PC-9 (cell line): Measurements from ENCODE around the gene COASY. TPM values are rescaled to one million over a fixed set of nuclear protein-coding genes. Genes with fewer than 3 reads are reported as not detected.

Experiments used
- BruUV-seq: library from RNA; stranded (reverse); fragments of 400-500 nt; replicated peaks from 2 replicates; lab custom pipeline; 2021; lab: Mats Ljungman, UMichigan
- CTCF ChIA-PET: fragments of 300-600 bp; sonication (Branson Sonifier 250); formaldehyde crosslinking; loops from one replicate; lab custom pipeline; 2022; ENCODE audit warnings: antibody characterized with exemption; lab: Charles Lee
- POLR2A ChIA-PET: fragments of 300-600 bp; sonication (Branson Sonifier 250); formaldehyde crosslinking; loops from one replicate; lab custom pipeline; 2022; ENCODE audit warnings: antibody characterized with exemption; ENCODE audit not compliant: unreplicated experiment; lab: Charles Lee
- DNase-seq, 2 experiments: peaks; one replicate each; pipeline versions ENCODE4 v3.0.0 to v3.0.0-alpha.2; 2015 to 2022; ENCODE audit warnings: mixed read lengths in 1 of 2
- H2AFZ ChIP-seq: fragments of 200-600 bp; sonication (generic); 2 replicates; pipeline ENCODE4 v1.8.1; 2017; ENCODE audit warnings: antibody characterized with exemption
- H3F3A ChIP-seq: fragments of 200-600 bp; sonication (generic); 2 replicates; pipeline ENCODE4 v1.8.1; 2017; ENCODE audit warnings: antibody characterized with exemption, mild to moderate bottlenecking, low read depth; ENCODE audit not compliant: insufficient read depth
- H3K27ac ChIP-seq: fragments of 200-600 bp; sonication (generic); 2 replicates; pipeline ENCODE4 v1.6.1; 2016; ENCODE audit warnings: mixed run types
- H3K27me3 ChIP-seq: fragments of 200-600 bp; sonication (generic); 2 replicates; pipeline ENCODE4 v1.6.1; 2016; ENCODE audit warnings: low read depth, mixed run types; ENCODE audit not compliant: insufficient read depth
- H3K36me3 ChIP-seq: fragments of 200-600 bp; sonication (generic); 2 replicates; pipeline ENCODE4 v1.6.1; 2016; ENCODE audit warnings: low read depth, mixed run types
- H3K4me1 ChIP-seq: fragments of 200-600 bp; sonication (generic); replicated peaks from 2 replicates; pipeline ENCODE4 v1.6.1; 2016; ENCODE audit warnings: mixed run types; ENCODE audit not compliant: insufficient read depth
- H3K4me2 ChIP-seq: fragments of 200-600 bp; sonication (generic); 2 replicates; pipeline ENCODE4 v1.6.1; 2017; ENCODE audit warnings: mixed run types
- H3K4me3 ChIP-seq: fragments of 200-600 bp; sonication (generic); 2 replicates; pipeline ENCODE4 v1.6.1; 2016; ENCODE audit warnings: mixed run types
- H3K79me2 ChIP-seq: fragments of 200-600 bp; sonication (generic); 2 replicates; pipeline ENCODE4 v1.6.1; 2017; ENCODE audit warnings: low read depth, mixed run types
- H3K9me2 ChIP-seq: fragments of 200-600 bp; sonication (generic); 2 replicates; pipeline ENCODE4 v1.8.1; 2017; ENCODE audit warnings: mild to moderate bottlenecking; ENCODE audit not compliant: insufficient read depth
- H3K9me3 ChIP-seq: fragments of 200-600 bp; sonication (generic); 2 replicates; pipeline ENCODE4 v1.8.1; 2016; ENCODE audit warnings: low read depth; ENCODE audit not compliant: insufficient read depth
- H4K20me1 ChIP-seq: fragments of 200-600 bp; sonication (generic); 2 replicates; pipeline ENCODE4 v1.8.1; 2017; ENCODE audit not compliant: insufficient read depth
- CTCF ChIP-seq: fragments of 200-600 bp; sonication (generic); conservative IDR thresholded peaks from 2 replicates; pipeline ENCODE4 v1.6.1; 2017; ENCODE audit warnings: mixed run types, antibody characterized with exemption, mild to moderate bottlenecking, moderate library complexity
- EZH2 ChIP-seq: fragments of 200-600 bp; sonication (generic); IDR thresholded peaks from 2 replicates; pipeline ENCODE4 v1.8.0; 2017; ENCODE audit warnings: antibody characterized with exemption, low read depth
- intact Hi-C: fragments of 100-400 bp; cut with micrococcal nuclease; formaldehyde crosslinking; loops from one replicate; pipeline ENCODE4 v1.10.0; 2022; ENCODE audit not compliant: unreplicated experiment
- total RNA-seq: library from RNA; stranded (reverse); gene quantifications from 2 replicates; pipeline ENCODE4 v1.2.3, GENCODE V29; 2021

The COASY gene
- total RNA-seq, 1 experiment from 2014 or later: 152 TPM

- BruUV-seq: no TSS peak
- Histone ChIP-seq H3K79me2 (peaks cover 32% of the 10 kb centered on the region), H3K27ac (no peak overlapping the region), H3K4me1 (peaks cover 12% of the 10 kb centered on the region), H3K9me3 (no peaks in the 10 kb centered on the region), H3K27me3 (no peaks in the 10 kb centered on the region), H2AFZ (no peak overlapping the region), H4K20me1 (no peaks in the 10 kb centered on the region), H3K9me2 (no peaks in the 10 kb centered on the region), H3K36me3 (0 out of 2 replicates have a peak, but pooled peaks cover 15% of the 10 kb centered on the region), H3K4me3 (no peak overlapping the region), H3K4me2 (no peak overlapping the region), H3F3A (peaks cover 42% of the 10 kb centered on the region)
- ChIA-PET POLR2A (interaction anchor here (0.7 kb wide), 1 partner anchor 227 kb away, joined by 9 read pairs; no protein-coding TSS in a partner anchor), CTCF (no interaction called here)
- no peak for DNase-seq
- TF ChIP-seq CTCF (no peak), EZH2 (no peak)
- intact Hi-C loops: no loop called here
Measured at GRCh38 chr17:42571435-42572225, 9.7 kb downstream of the COASY start.

GRCh38 chr17:42573095-42573494 lies 11.1 kb downstream of the COASY start:
- peaks cover 32% of the 10 kb centered on the region for H3K79me2 ChIP-seq
- peaks cover 49% of the 10 kb centered on the region for H3F3A ChIP-seq
- H3K27me3 ChIP-seq: no peaks in the 10 kb centered on the region
- no peak overlapping the region for H3K4me2 ChIP-seq
- H3K9me3 ChIP-seq: no peaks in the 10 kb centered on the region
- intact Hi-C loops: no loop called here
- H3K36me3 ChIP-seq: 0 out of 2 replicates have a peak, but pooled peaks cover 15% of the 10 kb centered on the region
- H3K9me2 ChIP-seq: no peaks in the 10 kb centered on the region
- no peak overlapping the region for H3K27ac ChIP-seq
- DNase-seq: no peak
- H3K4me3 ChIP-seq: no peak overlapping the region
- no peak overlapping the region for H2AFZ ChIP-seq
- TF ChIP-seq EZH2 (no peak), CTCF (no peak)
- CTCF ChIA-PET: no interaction called here
- POLR2A ChIA-PET: no interaction called here
- no peaks in the 10 kb centered on the region for H4K20me1 ChIP-seq
- no TSS peak for BruUV-seq
- peaks cover 11% of the 10 kb centered on the region; the same call in 1 of the 2 replicates for H3K4me1 ChIP-seq

DNA sequence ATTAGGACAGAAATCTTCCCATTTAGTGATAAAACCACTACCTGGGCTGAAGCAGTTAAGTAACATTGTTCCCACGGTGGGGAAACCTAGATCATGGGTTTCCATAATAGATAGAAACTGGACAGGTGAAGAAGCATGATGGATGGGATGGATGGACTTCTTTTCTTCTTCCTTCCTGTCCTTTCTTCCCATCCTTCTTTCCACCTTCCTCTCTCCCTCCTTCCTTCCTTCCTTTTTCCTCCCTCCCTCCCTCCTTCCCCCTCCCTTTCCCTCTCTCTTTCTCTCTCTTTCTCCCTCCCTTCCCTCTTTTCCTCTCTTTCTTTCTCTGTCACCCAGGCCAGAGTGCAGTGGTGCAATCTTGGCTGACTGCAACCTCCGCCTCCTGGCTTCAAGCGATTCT lies 12.5 kb downstream of the COASY start:
- ChIA-PET CTCF (no interaction called here), POLR2A (interaction anchor here (0.7 kb wide), 1 partner anchor 450 kb away, joined by 4 read pairs; no protein-coding TSS in a partner anchor)
- Histone ChIP-seq H3K79me2 (peaks cover 22% of the 10 kb centered on the region), H3K27ac (no peak overlapping the region), H3K27me3 (no peaks in the 10 kb centered on the region), H3K4me2 (no peak overlapping the region), H4K20me1 (no peaks in the 10 kb centered on the region), H3F3A (peaks cover 53% of the 10 kb centered on the region), H2AFZ (no peak overlapping the region), H3K9me2 (no peaks in the 10 kb centered on the region), H3K9me3 (no peaks in the 10 kb centered on the region), H3K36me3 (0 out of 2 replicates have a peak, but pooled peaks cover 15% of the 10 kb centered on the region), H3K4me3 (no peak overlapping the region), H3K4me1 (peaks cover 17% of the 10 kb centered on the region; the same call in 1 of the 2 replicates)
- TF ChIP-seq CTCF (no peak), EZH2 (no peak)
- DNase-seq: no peak
- intact Hi-C loops: no loop called here
- no TSS peak for BruUV-seq
